Small intestine (tissue), 7 donors: Measurements from ENCODE around the gene RGS6. TPM values are rescaled to one million over a fixed set of nuclear protein-coding genes. Genes with fewer than 3 reads are reported as not detected.

Experiments used
- DNase-seq, 2 donors: peaks; one replicate each; pipeline versions ENCODE4 v3.0.0 to v3.0.0-alpha.2; 2013
- FAIRE-seq: peaks from 2 replicates; lab custom pipeline; 2012; peaks lifted over from hg19 to GRCh38; lab: Jason Lieb, UNC
- H3K27ac ChIP-seq, 3 donors: one replicate each; pipeline ENCODE4 v1.5.1; 2013; ENCODE audit warnings: low read length in 2 of 3, mild to moderate bottlenecking in 2 of 3, control low read depth in 1 of 3, inconsistent platforms in 1 of 3, low read depth in 1 of 3, moderate library complexity in 1 of 3
- H3K27me3 ChIP-seq, 3 donors: one replicate each; pipeline ENCODE4 v1.6.1; 2013; ENCODE audit warnings: low read length in 3 of 3, inconsistent platforms in 1 of 3; ENCODE audit not compliant: control insufficient read depth in 3 of 3, insufficient read depth in 3 of 3
- H3K36me3 ChIP-seq, 3 donors: one replicate each; pipeline ENCODE4 v1.6.1; 2013; ENCODE audit warnings: low read length in 3 of 3, inconsistent platforms in 1 of 3, low read depth in 1 of 3, mild to moderate bottlenecking in 1 of 3, moderate library complexity in 1 of 3; ENCODE audit not compliant: control insufficient read depth in 3 of 3, insufficient read depth in 2 of 3
- H3K4me1 ChIP-seq, 3 donors: one replicate each; pipeline ENCODE4 v1.6.1; 2013; ENCODE audit warnings: low read length in 2 of 3, inconsistent platforms in 1 of 3, low read depth in 1 of 3, mild to moderate bottlenecking in 1 of 3, moderate library complexity in 1 of 3; ENCODE audit not compliant: control insufficient read depth in 3 of 3, insufficient read depth in 2 of 3
- H3K4me3 ChIP-seq, 3 donors: one replicate each; pipeline ENCODE4 v1.5.1; 2013; ENCODE audit warnings: low read length in 3 of 3, control low read depth in 1 of 3, inconsistent platforms in 1 of 3, low read depth in 1 of 3, mild to moderate bottlenecking in 1 of 3, moderate library complexity in 1 of 3
- H3K9me3 ChIP-seq, 2 donors: one replicate each; pipeline ENCODE4 v1.6.1; 2013; ENCODE audit warnings: low read depth in 1 of 2, low read length in 1 of 2; ENCODE audit not compliant: control insufficient read depth in 2 of 2, insufficient read depth in 1 of 2
- WGBS, 3 donors: extraction: QIAGEN DNeasy Blood & Tissue Kit; methylation state at CpG; one replicate each; pipeline ENCODE4 v1.1.7; 2013; 5-methylcytosine and 5-hydroxymethylcytosine counted together
- polyA plus RNA-seq, 4 donors: library from polyadenylated mRNA; stranded (reverse) in 3 of 4; unstranded in 1 of 4; fragments of 200-250 nt in 3 of 4; fragments of 120-200 nt in 1 of 4; gene quantifications; one replicate each; pipeline versions ENCODE4 v1.2.1 to v1.2.3, GENCODE V29; 2013
- donor health status: healthy with polysubstance abuse.
- donor health status: control.
- donor health status: control.
- donor health status: Bipolar disorder and iron deficiency.
- donor health status: healthy.

The RGS6 gene
- polyA plus RNA-seq, 4 donors = 0.54 to 2.1 (median 0.58) TPM; not detected in 1

- Histone ChIP-seq H3K27ac (no peak overlapping the region), H3K4me3 (no peak overlapping the region), H3K27me3 (no peaks in the 10 kb centered on the region), H3K9me3 (no peaks in the 10 kb centered on the region), H3K4me1 (no peaks in the 10 kb centered on the region), H3K36me3 (no peaks in the 10 kb centered on the region)
- WGBS, 3 donors = 71 to 80% (median 79%) methylated on average over 3 of the region's 3 CpGs
- FAIRE-seq (no peak), DNase-seq (no peak)
Measured at GRCh38 chr14:72010474-72010873, 78.2 kb downstream of the RGS6 start.

- no peaks in the 10 kb centered on the region for H3K36me3 ChIP-seq
- H3K4me3 ChIP-seq = no peak overlapping the region
- no peak overlapping the region for H3K27ac ChIP-seq
- DNase-seq (no peak), FAIRE-seq (no peak)
- H3K4me1 ChIP-seq = no peaks in the 10 kb centered on the region
- H3K9me3 ChIP-seq = no peaks in the 10 kb centered on the region
- H3K27me3 ChIP-seq = no peaks in the 10 kb centered on the region
- WGBS, 3 donors = 53 to 56% (median 54%) methylated on average over 8 of the region's 8 CpGs
Measured at GRCh38 chr14:72013721-72014345, 81.6 kb downstream of the RGS6 start.

GRCh38 chr14:72014486-72014885 is 82.3 kb downstream of the RGS6 start:
- Histone ChIP-seq H3K4me3 (no peak overlapping the region), H3K27ac (no peak overlapping the region), H3K4me1 (no peaks in the 10 kb centered on the region), H3K36me3 (no peaks in the 10 kb centered on the region), H3K27me3 (no peaks in the 10 kb centered on the region), H3K9me3 (no peaks in the 10 kb centered on the region)
- DNase-seq (no peak), FAIRE-seq (no peak)
- WGBS, 3 donors = 85 to 92% (median 89%) methylated on average over 5 of the region's 5 CpGs

GRCh38 chr14:72017290-72017689 is 85.1 kb downstream of the RGS6 start:
- no peaks in the 10 kb centered on the region for H3K36me3 ChIP-seq
- no peaks in the 10 kb centered on the region for H3K27me3 ChIP-seq
- FAIRE-seq = no peak
- H3K4me1 ChIP-seq = no peaks in the 10 kb centered on the region
- no peaks in the 10 kb centered on the region for H3K9me3 ChIP-seq
- H3K27ac ChIP-seq = no peak overlapping the region
- H3K4me3 ChIP-seq = no peak overlapping the region
- no peak for DNase-seq

GRCh38 chr14:72023128-72024042 is 91.2 kb downstream of the RGS6 start:
- DNase-seq = no peak
- H3K27ac ChIP-seq = no peak overlapping the region
- 48 to 53% (median 48%) methylated on average over 7 of the region's 7 CpGs for WGBS, 3 donors
- no peak for FAIRE-seq
- no peaks in the 10 kb centered on the region for H3K27me3 ChIP-seq
- H3K4me1 ChIP-seq = no peaks in the 10 kb centered on the region
- H3K36me3 ChIP-seq = no peaks in the 10 kb centered on the region
- H3K9me3 ChIP-seq = no peaks in the 10 kb centered on the region
- no peak overlapping the region for H3K4me3 ChIP-seq

GRCh38 chr14:72024043-72024407 is 91.8 kb downstream of the RGS6 start:
- WGBS, 3 donors = 27 to 35% (median 32%) methylated on average over 6 of the region's 6 CpGs
- DNase-seq (peak; percentile 13 to 20), FAIRE-seq (no peak)
- H3K36me3 ChIP-seq = no peaks in the 10 kb centered on the region
- H3K27ac ChIP-seq = no peak overlapping the region
- no peaks in the 10 kb centered on the region for H3K27me3 ChIP-seq
- no peak overlapping the region for H3K4me3 ChIP-seq
- no peaks in the 10 kb centered on the region for H3K9me3 ChIP-seq
- no peaks in the 10 kb centered on the region for H3K4me1 ChIP-seq

GRCh38 chr14:72024504-72024903 is 92.3 kb downstream of the RGS6 start:
- no peaks in the 10 kb centered on the region for H3K27me3 ChIP-seq
- no peak for DNase-seq
- H3K4me3 ChIP-seq = no peak overlapping the region
- no peaks in the 10 kb centered on the region for H3K4me1 ChIP-seq
- H3K36me3 ChIP-seq = no peaks in the 10 kb centered on the region
- no peak for FAIRE-seq
- no peaks in the 10 kb centered on the region for H3K9me3 ChIP-seq
- no peak overlapping the region for H3K27ac ChIP-seq
- WGBS, 3 donors = 47 to 62% (median 52%) methylated on average over 4 of the region's 4 CpGs

GRCh38 chr14:72026536-72026935 is 94.3 kb downstream of the RGS6 start:
- FAIRE-seq = no peak
- no peaks in the 10 kb centered on the region for H3K4me1 ChIP-seq
- 23 to 35% (median 30%) methylated on average over 2 of the region's 2 CpGs for WGBS, 3 donors
- no peaks in the 10 kb centered on the region for H3K36me3 ChIP-seq
- no peaks in the 10 kb centered on the region for H3K9me3 ChIP-seq
- no peak overlapping the region for H3K27ac ChIP-seq
- no peak overlapping the region for H3K4me3 ChIP-seq
- no peaks in the 10 kb centered on the region for H3K27me3 ChIP-seq
- DNase-seq = no peak
